Activated T-helper 1 cell treated with anti-CD3 and anti-CD28 coated beads, Interleukin-2, amount 50 U/mL, for 16 hours (primary cell): ENCODE data around the gene FAAH.

ENCODE experiments used
- DNase-seq, 2 donors: peaks; one replicate each; pipeline ENCODE4 v3.0.0-alpha.2; 2020; ENCODE audit warnings: low read depth in 1 of 2, low spot score in 1 of 2

The FAAH gene

DNA sequence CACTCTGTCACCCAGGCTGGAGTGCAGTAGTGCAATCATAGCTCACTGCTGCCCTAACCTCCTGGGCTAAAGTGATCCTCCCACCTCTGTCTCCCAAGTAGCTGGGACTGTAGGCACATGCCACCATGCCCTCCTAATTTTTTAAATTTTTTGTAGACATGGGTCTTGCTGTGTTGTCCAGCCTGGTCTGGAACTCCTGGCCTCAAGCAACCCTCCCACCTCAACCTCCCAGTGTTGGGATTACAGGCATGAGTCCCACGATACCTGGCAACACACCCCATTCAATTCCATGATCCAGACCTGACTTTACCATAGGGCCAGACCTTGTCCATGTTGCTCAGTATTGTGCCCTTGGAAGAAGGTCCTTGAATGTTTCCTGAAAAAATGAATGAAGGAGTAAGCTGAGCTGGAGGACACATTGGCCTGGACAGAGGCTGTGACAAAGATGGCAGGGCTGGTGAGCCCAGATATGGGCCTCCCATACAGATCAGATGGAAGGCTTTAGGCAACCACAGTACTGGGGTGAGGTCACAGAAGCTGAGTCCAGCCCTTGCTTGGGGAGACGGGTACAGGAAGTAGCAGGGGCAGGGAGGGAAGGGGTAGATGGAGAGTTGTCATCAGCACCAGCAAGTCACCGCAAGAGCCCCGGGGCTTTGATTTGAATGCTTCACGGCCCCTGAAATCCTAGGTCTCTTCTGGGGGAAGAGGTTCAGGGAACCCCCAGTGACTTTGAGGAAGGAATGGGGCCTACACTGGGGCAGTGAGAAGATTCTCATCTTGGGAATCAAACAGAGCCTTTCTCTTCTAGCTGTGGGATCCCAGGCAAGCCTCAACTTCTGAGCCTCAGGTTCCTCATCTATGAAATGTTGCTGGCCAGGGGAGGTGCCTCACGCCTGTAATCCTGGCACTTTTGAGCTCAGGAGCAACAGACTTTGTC, 55.4 kb downstream of the FAAH start:
- no peak for DNase-seq

DNA sequence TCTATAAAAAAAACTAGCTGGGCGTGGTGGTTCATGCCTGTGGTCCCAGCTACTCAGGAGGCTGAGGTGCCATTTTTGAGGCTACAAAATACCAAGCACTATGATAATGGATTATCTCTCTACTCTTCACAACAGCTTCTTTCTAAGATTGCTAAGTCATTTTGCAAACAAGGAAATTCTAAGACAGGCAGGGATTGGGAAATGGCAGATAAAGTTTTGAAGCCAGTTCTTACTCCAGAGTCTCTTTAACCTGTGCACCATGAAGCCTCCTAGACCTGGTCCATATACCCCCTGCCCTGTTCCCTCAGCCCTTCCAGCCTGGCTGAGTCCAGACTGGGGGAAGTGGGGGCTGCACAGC, 56.0 kb downstream of the FAAH start:
- no peak for DNase-seq

DNA sequence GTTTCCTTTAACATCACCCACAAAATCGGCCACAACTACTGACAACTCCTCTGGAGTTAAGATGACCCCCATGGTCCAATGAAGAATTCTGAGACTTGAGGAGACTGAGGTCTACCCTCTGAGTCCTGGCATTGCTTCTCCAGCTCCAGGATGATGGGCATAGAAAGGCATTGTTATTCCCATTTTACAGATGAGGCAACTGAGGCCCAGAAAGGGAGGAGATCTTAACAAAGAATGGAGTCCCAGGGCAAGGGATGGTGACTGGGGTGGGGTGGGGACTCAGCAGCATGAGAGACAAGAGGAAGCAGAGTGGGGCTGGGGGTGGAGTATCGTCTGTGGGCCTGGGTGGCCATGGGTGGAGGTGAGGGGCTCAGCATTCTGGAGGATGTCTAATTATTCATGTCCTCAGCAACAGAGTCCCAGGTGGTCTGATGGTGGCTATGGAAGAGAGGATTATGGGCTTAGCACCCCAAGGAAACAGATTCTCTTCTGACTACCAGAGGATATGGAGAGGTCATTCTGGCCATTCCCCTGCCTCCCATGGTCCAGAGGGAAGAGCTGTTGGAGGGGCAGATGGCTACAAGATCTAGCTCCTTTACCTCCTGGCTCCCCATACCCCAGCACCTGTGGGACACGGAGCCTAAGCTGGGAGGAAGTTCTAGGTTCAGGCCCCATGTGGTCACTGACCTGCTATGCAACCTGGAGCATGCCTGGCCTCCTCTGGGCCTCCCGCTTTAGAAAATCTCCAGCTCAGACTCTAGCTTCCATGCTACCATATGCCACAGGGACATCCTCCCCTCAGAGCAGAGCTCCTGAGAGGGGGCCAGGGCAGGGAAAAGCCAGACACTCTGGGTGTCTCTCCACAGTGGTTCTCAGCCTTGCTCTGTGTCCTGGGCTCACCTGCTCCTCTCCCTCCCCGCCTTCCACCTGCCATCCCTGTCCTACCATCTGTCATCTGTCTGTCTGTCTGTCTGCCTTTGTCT, 58.1 kb downstream of the FAAH start:
- DNase-seq = no peak

DNA sequence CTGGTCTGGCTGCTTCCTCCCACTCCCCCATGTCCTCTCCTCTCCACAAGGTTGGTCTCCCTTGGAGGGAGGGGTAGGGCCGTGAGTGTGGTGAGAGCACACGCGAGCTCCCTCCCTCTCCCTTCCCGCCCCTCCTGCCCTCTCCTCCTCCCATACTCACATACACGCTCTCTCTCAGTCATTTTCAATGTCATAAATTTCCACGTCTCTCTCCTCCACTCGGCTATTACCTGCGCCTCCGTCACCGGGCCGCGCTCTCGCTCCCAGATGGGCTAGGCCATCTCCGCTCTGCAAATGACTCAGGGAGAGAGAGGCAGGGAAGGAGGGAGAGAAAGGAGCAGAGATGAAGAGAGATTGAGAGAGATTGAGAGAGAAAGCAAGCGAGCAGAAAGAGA, 58.8 kb downstream of the FAAH start:
- DNase-seq = no peak

DNA sequence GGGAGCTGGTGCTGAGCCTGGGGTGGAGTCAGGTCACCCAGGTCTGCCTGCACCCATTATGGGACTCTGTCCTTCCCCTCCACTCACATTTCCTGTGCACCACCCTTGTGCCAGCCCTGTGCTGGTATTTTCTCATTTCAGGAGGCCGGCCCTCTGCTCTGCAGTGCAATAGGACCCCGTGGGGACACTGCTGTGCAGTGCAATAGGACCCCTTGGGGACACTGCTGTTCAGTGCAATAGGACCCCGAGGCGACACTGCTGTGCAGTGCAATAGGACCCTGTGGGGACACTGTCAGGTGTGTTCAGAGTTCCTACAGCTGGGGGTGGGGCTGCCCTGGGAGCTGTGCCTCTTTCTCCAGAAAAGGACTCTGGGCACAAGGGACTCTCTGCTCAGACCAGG, 59.3 kb downstream of the FAAH start:
- no peak for DNase-seq

DNA sequence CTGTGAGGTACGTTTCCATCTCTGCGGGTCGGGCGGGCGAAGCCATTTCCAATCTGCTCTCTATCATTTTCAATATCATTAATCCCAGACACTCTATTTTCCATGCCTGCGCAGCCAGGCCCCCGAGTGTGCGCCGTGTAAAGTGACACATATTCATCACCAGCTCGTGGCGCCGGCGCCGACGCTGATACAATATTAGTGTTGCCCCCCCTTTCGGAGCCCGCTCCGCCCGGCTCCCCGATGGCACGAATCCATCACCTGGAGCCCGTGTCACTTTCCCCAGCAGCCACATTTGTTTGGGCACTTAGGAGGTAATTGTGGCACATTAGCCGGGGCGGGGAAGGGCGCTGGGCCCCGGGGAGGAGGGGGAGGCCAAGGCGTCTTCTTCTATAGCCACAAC, 61.8 kb downstream of the FAAH start:
- no peak for DNase-seq

DNA sequence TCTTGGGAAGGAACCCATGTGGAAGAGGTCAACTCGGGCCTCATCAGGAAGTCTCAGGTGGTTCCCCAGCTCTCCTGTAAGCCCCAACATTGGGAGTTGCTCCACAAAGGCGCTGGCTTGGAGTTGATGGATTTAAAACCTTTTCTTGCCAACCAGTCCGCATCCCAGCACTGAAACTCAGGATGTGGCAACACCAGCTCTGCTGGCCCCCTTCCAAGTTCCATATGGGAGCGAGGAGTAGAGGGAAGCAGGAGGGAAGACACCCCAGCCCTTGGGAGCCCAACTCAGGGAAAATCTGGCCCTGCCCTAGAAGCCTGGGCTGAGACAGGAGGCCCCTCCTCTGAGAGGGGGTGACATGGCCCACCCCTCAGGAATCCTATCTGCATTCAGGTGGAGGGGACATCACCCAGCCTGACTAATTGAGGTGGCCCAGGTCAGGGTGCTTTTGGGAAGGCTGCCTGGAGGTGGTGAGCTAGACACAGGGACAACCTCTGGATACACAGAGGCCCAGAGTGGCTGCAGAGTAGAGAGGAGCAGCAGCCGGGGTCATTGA, 62.4 kb downstream of the FAAH start:
- no peak for DNase-seq

DNA sequence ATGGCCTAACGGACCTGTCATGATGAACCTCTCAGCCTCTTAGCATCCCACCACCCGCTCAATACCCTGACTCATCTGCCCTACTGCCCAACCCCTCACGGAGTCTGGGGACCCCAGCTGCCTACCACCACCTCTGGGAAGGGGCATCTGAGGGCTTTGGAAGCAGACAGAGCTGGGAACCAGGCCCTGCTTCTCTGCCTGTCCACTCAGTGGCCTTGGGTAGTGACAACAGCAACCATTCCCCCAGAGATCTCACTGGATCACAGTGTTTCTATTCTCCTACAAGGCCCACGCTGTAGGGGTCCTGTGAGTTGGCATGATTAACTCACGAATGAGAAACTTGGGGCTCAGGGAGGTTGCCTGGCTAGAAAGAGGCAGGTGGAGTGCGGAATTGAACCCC, 63.1 kb downstream of the FAAH start:
- DNase-seq = no peak

DNA sequence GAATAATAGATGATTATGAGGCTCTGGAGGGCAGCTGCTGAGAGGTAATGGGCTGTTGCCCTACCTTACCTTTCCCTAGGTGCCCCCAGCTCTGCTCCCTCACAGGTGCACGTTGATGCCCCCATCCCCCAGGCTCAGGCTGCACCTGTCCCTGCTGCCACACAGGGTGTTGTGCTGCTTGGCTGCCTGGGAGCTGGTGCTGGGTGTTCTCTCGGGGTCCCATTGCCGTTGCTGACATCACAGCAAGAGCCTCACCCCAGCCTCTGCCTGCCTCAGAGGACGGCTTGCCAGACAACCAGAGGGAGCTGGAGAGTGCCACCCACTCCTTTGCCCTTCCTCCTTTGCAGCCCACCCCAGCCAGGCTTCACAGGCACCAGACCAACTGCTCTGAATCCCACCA, 64.1 kb downstream of the FAAH start:
- no peak for DNase-seq

DNA sequence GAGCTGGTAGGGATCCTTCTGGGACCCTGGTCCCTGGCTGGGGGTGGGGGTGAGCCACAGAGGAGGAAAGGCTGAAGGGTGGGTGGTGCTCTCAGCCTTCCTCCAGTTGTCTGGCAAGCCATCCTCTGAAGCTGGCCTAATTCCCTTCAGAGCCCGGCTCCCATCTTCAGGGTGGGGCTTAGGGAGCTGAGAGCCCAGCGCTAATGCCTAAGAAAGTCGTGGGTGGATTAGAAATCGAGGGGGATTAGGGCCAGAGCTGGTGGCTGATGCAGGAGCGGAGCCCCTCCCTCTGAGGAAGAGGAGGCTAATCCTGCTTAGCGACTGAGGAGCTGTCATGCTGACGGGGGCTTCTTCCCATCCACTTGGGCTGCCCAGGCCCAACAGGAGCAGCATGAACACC, 64.7 kb downstream of the FAAH start:
- DNase-seq = no peak

DNA sequence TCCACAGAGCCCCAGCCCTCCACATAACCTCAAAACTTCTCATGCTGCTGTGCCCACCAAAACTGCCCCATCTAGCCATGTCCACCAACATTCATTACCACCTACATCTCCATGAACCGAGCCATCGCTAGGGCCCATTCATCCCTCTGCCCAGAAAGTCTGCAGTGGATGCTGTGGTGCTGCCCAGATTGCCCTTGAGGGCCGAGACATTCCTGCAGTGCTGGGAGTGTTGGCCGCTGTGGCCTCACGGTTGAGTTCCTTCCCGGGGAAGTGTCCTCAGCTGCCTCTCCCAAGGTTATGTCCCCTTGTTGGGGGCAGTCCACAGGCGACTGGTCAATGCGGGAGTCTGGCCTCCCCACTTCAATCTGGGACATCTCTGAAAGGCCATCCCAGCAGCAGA, 65.2 kb downstream of the FAAH start:
- no peak for DNase-seq

DNA sequence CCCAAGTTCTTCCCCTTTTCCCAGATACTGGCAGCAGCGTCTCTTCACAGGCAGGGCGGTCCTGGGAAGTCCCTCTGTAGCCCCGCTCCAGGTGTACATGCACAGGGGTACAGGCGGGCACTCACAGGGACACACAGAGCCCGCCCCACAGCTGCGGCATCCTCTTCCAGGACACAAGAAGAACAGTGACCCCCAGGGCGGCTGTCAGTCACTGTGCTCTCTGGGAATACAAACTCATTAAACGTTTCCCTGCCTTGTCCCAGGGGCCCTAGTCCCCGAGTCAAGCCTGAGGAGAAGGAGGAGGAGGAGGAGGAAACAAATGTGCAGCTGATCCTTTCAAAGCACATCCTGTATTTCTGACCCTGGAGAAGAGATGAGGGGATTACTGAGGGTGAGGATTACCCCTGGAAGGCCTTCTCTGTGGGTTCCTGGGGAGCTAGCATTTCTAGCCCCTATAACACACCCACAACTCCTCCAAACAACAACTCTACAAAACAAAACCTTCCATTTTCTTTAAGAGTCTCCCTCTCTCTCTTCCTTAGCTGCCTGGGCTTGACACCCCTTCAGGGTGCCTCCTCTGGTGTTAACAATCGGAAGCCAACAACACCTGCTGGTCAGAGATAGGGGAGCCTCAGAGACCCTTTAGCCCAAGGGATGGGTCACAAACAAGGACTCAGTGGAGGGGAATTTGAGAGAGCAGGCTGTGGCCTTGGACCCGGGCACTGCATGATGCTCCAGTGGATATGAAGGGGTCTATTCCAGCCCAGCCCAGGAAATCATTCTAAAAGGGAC, 67.1 kb downstream of the FAAH start:
- no peak for DNase-seq

DNA sequence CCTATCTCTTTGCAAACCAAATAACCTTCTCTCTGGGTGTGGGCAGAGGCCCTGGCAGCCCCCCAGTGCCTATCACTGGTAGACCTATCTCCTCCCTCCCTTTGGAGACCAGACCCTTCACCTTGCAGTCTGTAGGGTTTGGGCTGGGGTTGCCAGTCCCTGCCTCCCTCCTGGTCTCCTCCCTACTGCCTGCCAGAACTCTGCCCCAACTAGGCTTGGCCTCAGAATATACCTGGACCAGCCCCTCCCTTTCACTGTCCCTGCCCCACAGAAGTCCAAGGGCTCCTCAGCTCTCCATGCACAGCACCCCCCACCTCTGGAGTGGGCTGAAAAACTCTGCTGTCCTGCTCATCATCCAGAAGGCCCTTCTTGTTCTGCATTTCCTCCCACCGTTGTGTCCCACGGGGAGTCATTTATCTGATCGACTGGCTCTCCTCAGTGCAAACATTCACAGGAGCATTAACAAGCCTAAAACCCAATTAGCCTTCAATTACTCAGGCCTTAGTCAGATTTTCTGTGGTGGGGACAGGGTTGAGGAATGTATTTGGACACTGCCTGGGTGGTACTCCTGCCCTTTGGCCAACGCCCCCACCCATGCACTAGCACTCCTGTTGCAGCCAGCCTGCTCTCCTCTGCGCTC, 67.8 kb downstream of the FAAH start:
- no peak for DNase-seq
